Measurements from ENCODE around the gene LMAN1L. TPM values are rescaled to one million over a fixed set of nuclear protein-coding genes. Genes with fewer than 3 reads are reported as not detected.

LMAN1L gene
- total RNA-seq, 6 donors from 2014 or later: 1.0 TPM; not detected in 5

- TF ChIP-seq POLR2A (IDR thresholded peaks at IDR 0.05) (no peak), POLR2AphosphoS5 (IDR thresholded peaks at IDR 0.05) (no peak), EP300 (IDR thresholded peaks at IDR 0.05) (no peak), CTCF (IDR thresholded peaks at IDR 0.05) (no peak)
These were observed 5.4 kb upstream of the LMAN1L start for GRCh38 chr15:74807282-74807681.

GRCh38 chr15:74808078-74808839, 4.4 kb upstream of the LMAN1L start:
- TF ChIP-seq POLR2AphosphoS5 (IDR thresholded peaks at IDR 0.05): no peak
- no peak for TF ChIP-seq EP300 (IDR thresholded peaks at IDR 0.05)
- no peak for TF ChIP-seq POLR2A (IDR thresholded peaks at IDR 0.05)
- TF ChIP-seq CTCF (IDR thresholded peaks at IDR 0.05): no peak
- H3K27ac ChIP-seq: no peak overlapping the region
- ATAC-seq (ENCODE audit: low FRiP score in 2 of 2) (peak; percentile 30 to 83), DNase-seq (peak in 1 of 2 donors; percentile 80)
- H3K36me3 ChIP-seq: peaks cover 0 to 11% (median 8%) of the 10 kb centered on the region in 4 donors
- H3K4me1 ChIP-seq: peaks cover 0 to 8% (median 0%) of the 10 kb centered on the region in 4 donors
- no peak overlapping the region for H3K4me3 ChIP-seq
- no peaks in the 10 kb centered on the region for H3K27me3 ChIP-seq
- 74 to 77% methylated on average over 18 of the region's 18 CpGs for WGBS, 2 donors
- H3K9me3 ChIP-seq: no peaks in the 10 kb centered on the region

More at GRCh38 chr15:74807282-74807681, 5.4 kb upstream of the LMAN1L start:
- H3K27ac ChIP-seq: no peak overlapping the region
- ATAC-seq (ENCODE audit: low FRiP score in 2 of 2): no peak
- peaks cover 0 to 8% (median 0%) of the 10 kb centered on the region in 4 donors for H3K4me1 ChIP-seq
- H3K9me3 ChIP-seq: no peaks in the 10 kb centered on the region
- H3K36me3 ChIP-seq: peaks cover 4 to 21% (median 18%) of the 10 kb centered on the region in 4 donors
- no peak overlapping the region for H3K4me3 ChIP-seq
- WGBS, 2 donors: 79% methylated on average over 5 of the region's 5 CpGs
- DNase-seq: no peak
- H3K27me3 ChIP-seq: no peaks in the 10 kb centered on the region

GRCh38 chr15:74808840-74809229, 3.8 kb upstream of the LMAN1L start:
- no peaks in the 10 kb centered on the region for H3K27me3 ChIP-seq

GRCh38 chr15:74809242-74809641, 3.4 kb upstream of the LMAN1L start:
- Histone ChIP-seq H3K4me3 (no peak overlapping the region), H3K36me3 (peaks cover 0 to 2% (median under 1%) of the 10 kb centered on the region in 4 donors), H3K27me3 (no peaks in the 10 kb centered on the region), H3K27ac (no peak overlapping the region), H3K9me3 (no peaks in the 10 kb centered on the region), H3K4me1 (peaks cover 0 to 8% (median 0%) of the 10 kb centered on the region in 4 donors)
- ATAC-seq (ENCODE audit: low FRiP score in 2 of 2): no peak
- WGBS, 2 donors: 85 to 87% methylated on average over 5 of the region's 5 CpGs
- no peak for DNase-seq
- TF ChIP-seq POLR2A (IDR thresholded peaks at IDR 0.05): no peak
- no peak for TF ChIP-seq POLR2AphosphoS5 (IDR thresholded peaks at IDR 0.05)
- TF ChIP-seq EP300 (IDR thresholded peaks at IDR 0.05): no peak
- no peak for TF ChIP-seq CTCF (IDR thresholded peaks at IDR 0.05)

More at GRCh38 chr15:74808840-74809229, 3.8 kb upstream of the LMAN1L start:
- H3K36me3 ChIP-seq: peaks cover 0 to 6% (median 2%) of the 10 kb centered on the region in 4 donors
- H3K4me1 ChIP-seq: peaks cover 0 to 8% (median 0%) of the 10 kb centered on the region in 4 donors
- H3K27ac ChIP-seq: no peak overlapping the region
- WGBS, 2 donors: 53 to 62% methylated on average over 4 of the region's 4 CpGs
- DNase-seq (no peak), ATAC-seq (ENCODE audit: low FRiP score in 2 of 2) (no peak)
- no peaks in the 10 kb centered on the region for H3K9me3 ChIP-seq
- TF ChIP-seq POLR2AphosphoS5 (IDR thresholded peaks at IDR 0.05) (no peak), CTCF (IDR thresholded peaks at IDR 0.05) (no peak), POLR2A (IDR thresholded peaks at IDR 0.05) (no peak), EP300 (IDR thresholded peaks at IDR 0.05) (no peak)
- no peak overlapping the region for H3K4me3 ChIP-seq

All from upper lobe of left lung (tissue), 6 donors.